Astrocyte (in vitro differentiated cells and primary cell): ENCODE results near the gene RASAL1. TPM values are rescaled to one million over a fixed set of nuclear protein-coding genes. Genes with fewer than 3 reads are reported as not detected.

ENCODE experiments used
- DNase-seq: peaks from one replicate; pipeline ENCODE4 v3.0.0-alpha.2; 2010; ENCODE audit warnings: low read depth
- FAIRE-seq: peaks from 2 replicates; lab custom pipeline; 2011; peaks lifted over from hg19 to GRCh38; lab: Jason Lieb, UNC
- H2AFZ ChIP-seq: 2 replicates; pipeline ENCODE4 v1.6.0; 2012; ENCODE audit warnings: low read depth, low read length, inconsistent platforms
- H3K27ac ChIP-seq: 2 replicates; pipeline ENCODE4 v1.5.1; 2011; ENCODE audit warnings: low read depth, low read length, inconsistent platforms
- H3K27me3 ChIP-seq: 2 replicates; pipeline ENCODE4 v1.6.0; 2011; ENCODE audit warnings: low read length, inconsistent platforms; ENCODE audit not compliant: insufficient read depth
- H3K36me3 ChIP-seq: 2 replicates; pipeline ENCODE4 v1.5.1; 2011; ENCODE audit warnings: low read length, inconsistent platforms; ENCODE audit not compliant: insufficient read depth
- H3K4me1 ChIP-seq: 2 replicates; pipeline ENCODE4 v1.5.1; 2011; ENCODE audit warnings: low read length, inconsistent platforms; ENCODE audit not compliant: insufficient read depth
- H3K4me2 ChIP-seq: 2 replicates; pipeline ENCODE4 v1.6.0; 2012; ENCODE audit warnings: low read length, inconsistent platforms
- H3K4me3 ChIP-seq: 2 replicates; pipeline ENCODE4 v1.5.1; 2011; ENCODE audit warnings: low read depth, mild to moderate bottlenecking, low read length, inconsistent platforms; ENCODE audit not compliant: insufficient read depth
- H3K79me2 ChIP-seq: 2 replicates; pipeline ENCODE4 v1.6.0; 2012; ENCODE audit warnings: mild to moderate bottlenecking, low read length, inconsistent platforms; ENCODE audit not compliant: insufficient read depth
- H3K9ac ChIP-seq: 2 replicates; pipeline ENCODE4 v1.6.0; 2012; ENCODE audit warnings: mild to moderate bottlenecking, low read length, inconsistent platforms
- H3K9me3 ChIP-seq: 2 replicates; pipeline ENCODE4 v1.5.1; 2012; ENCODE audit warnings: low read depth, mild to moderate bottlenecking, low read length, inconsistent platforms; ENCODE audit not compliant: insufficient read depth
- H4K20me1 ChIP-seq: 2 replicates; pipeline ENCODE4 v1.6.0; 2012; ENCODE audit warnings: low read length, inconsistent platforms; ENCODE audit not compliant: insufficient read depth
- H3K27ac Mint-ChIP-seq: one replicate; pipeline ENCODE4 v1.8.0; 2021; ENCODE audit warnings: mild to moderate bottlenecking, mixed read lengths; ENCODE audit not compliant: unreplicated experiment
- H3K27me3 Mint-ChIP-seq: one replicate; pipeline ENCODE4 v1.8.0; 2021; ENCODE audit warnings: low read depth, mixed read lengths; ENCODE audit not compliant: unreplicated experiment
- H3K36me3 Mint-ChIP-seq: one replicate; pipeline ENCODE4 v1.8.0; 2021; ENCODE audit warnings: low read depth, mixed read lengths; ENCODE audit not compliant: unreplicated experiment
- H3K4me1 Mint-ChIP-seq: one replicate; pipeline ENCODE4 v1.8.0; 2021; ENCODE audit warnings: low read depth, mixed read lengths; ENCODE audit not compliant: unreplicated experiment
- H3K4me3 Mint-ChIP-seq: one replicate; pipeline ENCODE4 v1.8.0; 2021; ENCODE audit warnings: mild to moderate bottlenecking, moderate library complexity, mixed read lengths; ENCODE audit not compliant: unreplicated experiment
- H3K9me3 Mint-ChIP-seq: one replicate; pipeline ENCODE4 v1.8.0; 2021; ENCODE audit warnings: mild to moderate bottlenecking, mixed read lengths; ENCODE audit not compliant: unreplicated experiment
- EZH2 ChIP-seq: IDR thresholded peaks from 2 replicates; pipeline ENCODE4 v1.6.1; 2012; ENCODE audit warnings: mild to moderate bottlenecking, low read length, inconsistent platforms; ENCODE audit not compliant: insufficient read depth
- total RNA-seq: library from RNA; stranded (reverse); gene quantifications from 2 replicates; pipeline ENCODE4 v1.2.1, GENCODE V29; 2021
- TF ChIP-seq, protein P1 (sequence below): IDR thresholded peaks from 2 replicates; pipeline ENCODE4 v1.5.1; 2011; ENCODE audit warnings: low read depth, mild to moderate bottlenecking, inconsistent platforms, low read length, moderate library complexity; ENCODE audit not compliant: insufficient read depth

Gene RASAL1
- total RNA-seq, 1 donor from 2014 or later: 0.48 TPM

- no peaks in the 10 kb centered on the region for H4K20me1 ChIP-seq
- FAIRE-seq (no peak), DNase-seq (no peak)
- Mint-ChIP-seq H3K4me3 (no peak overlapping the region), H3K27me3 (peaks cover 61% of the 10 kb centered on the region), H3K4me1 (peaks cover 13% of the 10 kb centered on the region), H3K36me3 (peaks cover 8% of the 10 kb centered on the region), H3K27ac (no peak overlapping the region), H3K9me3 (peaks cover 4% of the 10 kb centered on the region)
- no peaks in the 10 kb centered on the region for H3K9me3 ChIP-seq
- H3K4me1 ChIP-seq: no peaks in the 10 kb centered on the region
- peaks cover 15% of the 10 kb centered on the region for H3K27me3 ChIP-seq
- TF ChIP-seq, protein P1, sequence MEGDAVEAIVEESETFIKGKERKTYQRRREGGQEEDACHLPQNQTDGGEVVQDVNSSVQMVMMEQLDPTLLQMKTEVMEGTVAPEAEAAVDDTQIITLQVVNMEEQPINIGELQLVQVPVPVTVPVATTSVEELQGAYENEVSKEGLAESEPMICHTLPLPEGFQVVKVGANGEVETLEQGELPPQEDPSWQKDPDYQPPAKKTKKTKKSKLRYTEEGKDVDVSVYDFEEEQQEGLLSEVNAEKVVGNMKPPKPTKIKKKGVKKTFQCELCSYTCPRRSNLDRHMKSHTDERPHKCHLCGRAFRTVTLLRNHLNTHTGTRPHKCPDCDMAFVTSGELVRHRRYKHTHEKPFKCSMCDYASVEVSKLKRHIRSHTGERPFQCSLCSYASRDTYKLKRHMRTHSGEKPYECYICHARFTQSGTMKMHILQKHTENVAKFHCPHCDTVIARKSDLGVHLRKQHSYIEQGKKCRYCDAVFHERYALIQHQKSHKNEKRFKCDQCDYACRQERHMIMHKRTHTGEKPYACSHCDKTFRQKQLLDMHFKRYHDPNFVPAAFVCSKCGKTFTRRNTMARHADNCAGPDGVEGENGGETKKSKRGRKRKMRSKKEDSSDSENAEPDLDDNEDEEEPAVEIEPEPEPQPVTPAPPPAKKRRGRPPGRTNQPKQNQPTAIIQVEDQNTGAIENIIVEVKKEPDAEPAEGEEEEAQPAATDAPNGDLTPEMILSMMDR: no peak
- TF ChIP-seq EZH2: no peak
- H3K36me3 ChIP-seq: no peaks in the 10 kb centered on the region
- no peak overlapping the region for H3K27ac ChIP-seq
- no peak overlapping the region for H3K4me3 ChIP-seq
- H3K9ac ChIP-seq: no peak overlapping the region
- H2AFZ ChIP-seq: no peak overlapping the region
- H3K79me2 ChIP-seq: no peaks in the 10 kb centered on the region
- H3K4me2 ChIP-seq: no peak overlapping the region
These were observed 44.1 kb downstream of the RASAL1 start for GRCh38 chr12:113091506-113091905.

DNA sequence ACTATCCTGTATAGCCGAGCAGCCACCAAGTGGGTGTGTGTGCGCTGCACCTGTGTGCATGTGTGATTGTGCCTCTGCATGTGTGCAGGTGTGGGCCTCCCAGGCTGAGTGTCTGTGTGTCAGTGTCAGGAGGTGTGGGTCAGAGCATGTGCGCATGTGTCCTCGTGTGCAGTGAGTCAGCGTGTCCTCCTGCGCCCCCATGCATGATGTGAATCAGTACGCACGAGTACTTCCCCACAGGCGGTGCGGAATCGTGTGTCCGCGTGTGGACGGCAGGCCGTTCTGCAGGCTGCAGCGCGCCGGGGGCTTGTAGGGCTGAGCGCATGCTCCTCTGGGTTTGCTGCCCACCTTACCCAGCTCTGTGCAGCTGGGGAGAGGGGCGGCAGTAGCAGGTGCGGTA, 44.8 kb downstream of the RASAL1 start:
- FAIRE-seq (no peak), DNase-seq (no peak)
- Histone ChIP-seq H4K20me1 (no peaks in the 10 kb centered on the region), H3K27me3 (peaks cover 15% of the 10 kb centered on the region), H2AFZ (no peak overlapping the region), H3K27ac (no peak overlapping the region), H3K9me3 (no peaks in the 10 kb centered on the region), H3K4me3 (no peak overlapping the region), H3K36me3 (no peaks in the 10 kb centered on the region), H3K9ac (no peak overlapping the region), H3K4me1 (no peaks in the 10 kb centered on the region), H3K4me2 (no peak overlapping the region), H3K79me2 (no peaks in the 10 kb centered on the region)
- no peak overlapping the region for H3K27ac Mint-ChIP-seq
- H3K36me3 Mint-ChIP-seq: peaks cover 8% of the 10 kb centered on the region
- H3K4me1 Mint-ChIP-seq: peaks cover 16% of the 10 kb centered on the region
- peaks cover 63% of the 10 kb centered on the region for H3K27me3 Mint-ChIP-seq
- peaks cover 4% of the 10 kb centered on the region for H3K9me3 Mint-ChIP-seq
- H3K4me3 Mint-ChIP-seq: no peak overlapping the region
- TF ChIP-seq EZH2: no peak
- TF ChIP-seq, protein P1: no peak

DNA sequence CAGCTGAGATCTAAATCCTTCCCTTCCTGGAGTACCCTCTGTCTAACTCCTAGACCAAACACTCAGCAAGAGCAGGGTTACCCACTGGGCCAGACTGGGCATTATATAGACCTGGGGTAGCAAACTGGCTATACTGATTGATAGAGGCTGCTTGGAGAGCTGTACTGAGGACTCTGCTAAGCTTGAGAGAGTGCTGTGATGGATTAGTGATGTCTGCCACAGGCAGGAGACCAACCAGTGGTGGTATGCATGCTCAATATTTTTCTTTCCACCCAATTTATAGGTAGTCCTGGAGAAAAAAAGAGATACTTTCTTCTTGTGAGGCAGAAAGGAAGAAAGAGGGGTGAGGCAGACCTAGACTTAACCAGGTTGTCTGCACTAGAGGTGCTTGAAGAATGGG, 45.7 kb downstream of the RASAL1 start:
- no peak for TF ChIP-seq EZH2
- TF ChIP-seq, protein P1: no peak

More for the DNA sequence above, 45.7 kb downstream of the RASAL1 start:
- H3K36me3 Mint-ChIP-seq: peaks cover 4% of the 10 kb centered on the region
- peaks cover 15% of the 10 kb centered on the region for H3K27me3 ChIP-seq
- no peak overlapping the region for H2AFZ ChIP-seq
- H3K27ac Mint-ChIP-seq: no peak overlapping the region
- H3K27me3 Mint-ChIP-seq: peaks cover 59% of the 10 kb centered on the region
- no peak overlapping the region for H3K4me3 Mint-ChIP-seq
- no peaks in the 10 kb centered on the region for H4K20me1 ChIP-seq
- FAIRE-seq: no peak
- no peak overlapping the region for H3K4me2 ChIP-seq
- H3K9ac ChIP-seq: no peak overlapping the region
- H3K4me1 Mint-ChIP-seq: peaks cover 16% of the 10 kb centered on the region
- DNase-seq: no peak
- H3K4me3 ChIP-seq: no peak overlapping the region
- no peaks in the 10 kb centered on the region for H3K79me2 ChIP-seq
- no peak overlapping the region for H3K27ac ChIP-seq
- H3K9me3 ChIP-seq: no peaks in the 10 kb centered on the region
- no peaks in the 10 kb centered on the region for H3K4me1 ChIP-seq
- H3K9me3 Mint-ChIP-seq: peaks cover 4% of the 10 kb centered on the region
- no peaks in the 10 kb centered on the region for H3K36me3 ChIP-seq
